ENCODE data around the gene SETD5.

SETD5 gene

DNA sequence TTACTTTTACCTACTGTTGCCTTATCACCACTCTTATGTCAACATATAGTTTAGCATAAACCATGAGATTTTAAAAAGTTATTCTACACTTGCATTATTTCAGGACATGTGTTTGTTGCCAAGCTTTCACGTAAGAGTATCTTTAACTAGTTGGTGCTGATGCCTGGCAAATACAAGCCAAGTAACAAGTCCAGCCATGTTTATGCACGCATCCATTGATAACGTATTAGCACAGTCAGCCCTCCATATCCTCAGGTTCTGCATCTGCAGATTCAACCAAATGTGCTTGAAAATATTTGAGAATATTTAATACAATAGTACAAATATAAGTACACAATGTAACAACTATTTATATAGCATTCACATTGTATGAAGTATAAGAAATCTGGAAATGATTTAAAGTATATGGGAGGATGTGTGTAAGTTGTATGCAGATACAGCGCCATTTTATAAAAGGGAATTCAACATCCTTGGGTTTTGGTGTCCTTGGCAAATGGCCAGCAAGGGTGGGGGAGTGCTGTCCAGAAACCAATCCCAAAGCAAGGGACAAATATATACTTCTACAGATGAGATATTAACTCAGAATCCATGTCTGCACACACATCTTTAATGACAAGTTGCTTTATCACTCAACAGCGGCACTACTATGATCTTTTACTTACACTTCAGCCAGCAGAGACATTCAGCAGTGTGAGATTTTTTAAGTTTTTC lies 8.7 kb upstream of the SETD5 start:
- DNase-seq (ENCODE audit: low read depth in 3 of 3): no peak

DNA sequence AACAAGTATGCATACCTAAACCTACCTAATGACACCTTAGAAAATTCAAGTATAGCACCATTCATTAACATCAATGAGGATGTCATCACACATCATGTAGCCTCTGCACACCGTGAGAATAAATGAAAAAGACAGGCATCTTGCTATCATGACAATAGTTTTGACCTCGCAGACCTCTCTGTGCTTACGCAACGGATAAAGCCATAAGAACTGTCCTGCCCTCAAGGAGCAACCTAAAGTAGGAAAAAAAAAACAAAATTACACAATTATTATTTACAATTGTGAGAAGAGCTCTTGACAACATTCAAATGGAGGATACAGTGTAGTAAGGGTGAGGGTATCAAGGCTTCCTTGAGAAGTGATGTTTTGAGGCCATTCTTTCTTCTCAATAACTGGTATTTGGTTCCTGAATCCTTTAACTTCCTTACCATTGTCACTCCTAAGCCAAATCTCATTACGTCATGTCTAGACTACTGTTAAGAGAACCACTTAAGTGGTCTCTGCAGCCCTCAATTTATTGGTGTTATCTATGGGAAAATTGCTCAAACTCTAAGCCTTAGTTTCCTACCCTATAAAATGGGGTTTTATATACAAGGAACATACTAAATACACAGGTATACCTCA lies 7.0 kb upstream of the SETD5 start:
- DNase-seq (ENCODE audit: low read depth in 3 of 3): no peak

DNA sequence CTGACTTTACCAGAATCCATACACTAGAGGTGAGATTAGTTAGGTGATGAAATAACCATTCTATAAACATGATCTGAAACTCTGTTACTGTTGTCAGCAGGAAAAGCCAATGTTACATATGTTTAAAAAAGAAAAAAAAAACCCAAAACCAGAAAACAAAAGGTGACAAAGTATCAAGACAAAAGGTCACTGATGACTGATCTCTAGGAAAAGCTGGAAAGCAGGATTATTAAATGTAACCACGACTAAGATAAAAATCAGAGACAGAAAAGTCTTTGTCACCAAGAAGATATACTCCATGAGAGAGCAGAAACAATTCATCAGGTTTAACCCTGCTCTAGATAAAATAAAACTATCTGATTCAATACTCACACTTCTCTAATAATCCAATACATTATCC lies 5.4 kb upstream of the SETD5 start:
- no peak for DNase-seq (ENCODE audit: low read depth in 3 of 3)

- no peak for DNase-seq (ENCODE audit: low read depth in 3 of 3)
These were observed 1.7 kb upstream of the SETD5 start for GRCh38 chr3:9395570-9396300.

GRCh38 chr3:9396301-9396631 lies 1.1 kb upstream of the SETD5 start:
- DNase-seq (ENCODE audit: low read depth in 3 of 3): peak; percentile 70 to 81 (median 72)

DNA sequence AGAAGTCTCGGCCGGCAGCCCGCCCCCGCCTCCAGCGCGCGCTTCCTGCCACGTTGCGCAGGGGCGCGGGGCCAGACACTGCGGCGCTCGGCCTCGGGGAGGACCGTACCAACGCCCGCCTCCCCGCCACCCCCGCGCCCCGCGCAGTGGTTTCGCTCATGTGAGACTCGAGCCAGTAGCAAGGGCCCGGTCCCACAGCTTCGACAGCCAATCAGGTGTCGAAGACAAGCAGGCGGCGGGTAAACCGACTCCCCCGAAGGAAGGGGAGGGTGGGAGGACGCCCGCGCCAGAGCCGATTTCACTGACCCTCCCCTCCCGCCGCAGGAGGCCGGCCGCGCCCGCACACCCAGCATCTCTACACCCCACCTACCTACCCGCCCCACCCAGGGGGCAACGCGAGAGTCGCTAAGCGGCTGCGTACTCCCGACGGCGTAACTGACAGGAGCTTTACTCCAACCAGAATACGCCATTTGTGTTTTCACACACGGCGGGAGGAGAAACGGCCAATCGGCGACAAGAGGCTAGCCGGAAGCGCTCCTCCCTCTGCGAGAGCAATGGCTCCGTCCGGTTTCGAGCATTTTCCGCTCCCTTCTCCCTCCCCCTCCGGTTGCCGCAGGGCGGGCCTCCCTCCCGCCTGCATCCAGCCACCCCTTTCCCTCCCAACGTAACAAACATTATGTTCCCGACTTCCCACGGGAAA lies 633 bp upstream of the SETD5 start:
- DNase-seq (ENCODE audit: low read depth in 3 of 3): peak; percentile 90 to 96 (median 95)

GRCh38 chr3:9397906-9398699 lies 688 bp downstream of the SETD5 start:
- DNase-seq (ENCODE audit: low read depth in 3 of 3): peak in 1 of 3 donors; percentile 27

DNA sequence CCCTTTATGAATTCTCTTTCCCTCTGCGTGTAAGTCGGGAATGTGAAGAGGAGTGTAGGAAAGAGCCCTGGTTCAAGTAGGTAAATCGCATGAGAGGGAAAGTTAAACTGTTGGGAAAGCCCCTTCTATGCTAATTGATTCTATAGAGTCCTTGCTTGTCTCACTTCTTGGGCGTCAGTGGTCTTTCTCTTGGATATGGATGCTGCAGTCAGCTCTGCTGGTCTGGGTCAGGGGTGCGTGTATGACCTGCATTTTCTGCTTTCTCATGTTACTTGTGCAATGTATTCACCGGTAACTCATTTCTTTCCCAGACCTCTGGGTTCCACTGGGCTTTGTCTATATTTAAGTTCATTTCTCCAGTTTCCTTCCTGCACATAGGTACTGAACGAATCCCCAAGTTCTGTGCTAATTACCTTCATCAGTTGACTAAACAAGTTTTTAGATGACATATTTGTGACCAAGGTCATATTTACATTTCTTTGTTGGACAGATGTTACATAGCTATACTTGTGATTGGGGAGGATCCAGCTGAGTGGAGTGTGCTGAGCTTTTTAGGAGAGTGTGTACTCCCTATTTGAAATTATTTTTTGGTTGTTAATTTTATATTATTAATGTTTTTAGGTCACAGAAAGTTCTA lies 1.4 kb downstream of the SETD5 start:
- DNase-seq (ENCODE audit: low read depth in 3 of 3): no peak

- DNase-seq (ENCODE audit: low read depth in 3 of 3): no peak
These were observed 1.9 kb downstream of the SETD5 start for GRCh38 chr3:9399337-9399703.

DNA sequence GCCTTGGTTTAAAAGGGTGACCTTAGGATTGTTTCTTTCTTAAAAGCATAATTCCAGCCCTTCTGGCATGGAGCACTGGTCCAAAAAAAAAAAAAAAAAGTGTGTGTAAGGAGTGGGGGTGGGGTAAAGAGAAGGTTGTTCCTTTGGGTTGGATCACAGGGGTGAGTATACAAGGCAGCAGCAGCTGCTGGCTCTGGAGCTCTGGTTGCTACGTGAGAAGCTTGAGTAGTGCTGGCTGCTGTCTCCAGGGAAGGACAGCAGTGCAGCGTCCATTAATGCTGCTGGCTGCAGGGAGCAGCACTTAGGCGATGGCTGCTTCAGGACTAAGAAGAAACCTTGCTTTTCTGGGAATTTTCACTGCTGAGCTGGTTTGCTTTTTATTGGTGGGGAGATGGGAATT lies 2.3 kb downstream of the SETD5 start:
- no peak for DNase-seq (ENCODE audit: low read depth in 3 of 3)

DNA sequence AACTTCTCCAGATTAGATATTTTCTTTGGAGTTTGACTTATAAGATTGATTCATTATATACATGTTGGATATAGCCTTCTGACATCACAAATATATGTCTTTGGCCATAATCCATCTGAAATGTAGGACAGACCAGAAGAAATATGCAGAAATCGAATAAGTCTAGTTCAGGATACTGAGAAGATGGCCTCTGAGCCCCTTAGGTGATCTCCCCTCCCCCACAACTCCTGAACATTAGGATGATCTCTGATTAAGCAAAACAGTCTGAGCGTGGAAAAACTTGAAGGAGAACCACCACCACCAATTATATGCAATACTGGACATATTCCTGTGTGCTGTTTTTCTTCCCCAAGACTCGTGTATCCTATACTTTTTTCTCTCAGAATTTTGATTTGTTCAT lies 3.2 kb downstream of the SETD5 start:
- DNase-seq (ENCODE audit: low read depth in 3 of 3): no peak

GRCh38 chr3:9401986-9402385 lies 4.6 kb downstream of the SETD5 start:
- DNase-seq (ENCODE audit: low read depth in 3 of 3): no peak

GRCh38 chr3:9402410-9403228 lies 5.2 kb downstream of the SETD5 start:
- DNase-seq (ENCODE audit: low read depth in 3 of 3): no peak

DNA sequence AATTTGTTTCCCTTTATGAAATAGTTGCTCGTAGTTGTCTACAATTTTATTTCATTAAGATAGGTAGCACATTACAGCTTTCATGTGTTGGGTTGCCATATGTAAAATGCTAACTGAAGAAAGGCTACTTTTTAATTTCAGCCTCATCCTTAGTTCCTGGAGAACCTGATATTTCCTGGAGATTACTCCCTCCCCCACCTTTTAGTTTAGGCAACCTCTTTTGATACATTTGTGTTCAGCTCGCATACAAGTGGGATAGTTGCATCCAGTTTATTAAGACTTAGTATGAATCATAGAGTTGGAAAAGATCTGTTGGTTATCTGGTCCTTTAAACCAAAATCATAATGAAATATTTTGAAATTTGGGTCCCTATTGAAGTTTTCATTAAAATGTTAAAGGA lies 6.0 kb downstream of the SETD5 start:
- DNase-seq (ENCODE audit: low read depth in 3 of 3): no peak

GRCh38 chr3:9404680-9405079 lies 7.3 kb downstream of the SETD5 start:
- no peak for DNase-seq (ENCODE audit: low read depth in 3 of 3)

- no peak for DNase-seq (ENCODE audit: low read depth in 3 of 3)
These were observed 8.3 kb downstream of the SETD5 start for GRCh38 chr3:9405756-9406155.

DNA sequence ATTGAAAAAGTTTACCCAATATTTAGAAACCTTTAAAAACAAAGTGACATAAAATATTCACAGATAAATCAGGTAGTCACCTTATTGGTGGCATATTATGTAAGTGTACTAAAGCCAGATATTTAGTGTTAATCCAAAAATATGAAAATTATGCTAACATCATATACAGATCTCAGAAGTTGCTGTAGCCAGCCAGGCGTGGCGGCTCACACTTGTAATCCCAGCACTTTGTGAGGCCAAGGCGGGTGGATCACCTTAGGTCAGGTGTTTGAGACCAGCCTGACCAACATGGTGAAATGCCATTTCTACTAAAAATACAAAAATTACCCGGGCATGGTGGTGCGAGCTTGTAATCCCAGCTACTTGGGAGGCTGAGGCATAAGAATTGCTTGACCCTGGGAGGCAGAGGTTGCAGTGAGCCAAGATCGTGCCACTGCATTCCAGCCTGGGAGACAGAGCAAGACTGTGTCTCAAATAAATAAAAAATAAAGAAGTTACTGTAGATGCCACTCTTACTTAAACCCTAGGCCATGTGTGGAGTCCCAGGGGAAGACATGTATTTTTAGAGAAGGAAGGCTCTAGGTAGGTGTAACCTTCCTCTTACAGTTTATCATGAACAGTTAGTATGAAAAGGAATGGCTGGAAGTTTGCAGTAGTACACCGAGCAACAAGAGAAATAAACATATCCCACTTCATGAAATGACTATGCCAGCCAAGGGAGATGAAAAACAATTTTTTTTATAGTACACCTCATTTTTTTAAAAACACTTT lies 9.6 kb downstream of the SETD5 start:
- DNase-seq (ENCODE audit: low read depth in 3 of 3): no peak

DNA sequence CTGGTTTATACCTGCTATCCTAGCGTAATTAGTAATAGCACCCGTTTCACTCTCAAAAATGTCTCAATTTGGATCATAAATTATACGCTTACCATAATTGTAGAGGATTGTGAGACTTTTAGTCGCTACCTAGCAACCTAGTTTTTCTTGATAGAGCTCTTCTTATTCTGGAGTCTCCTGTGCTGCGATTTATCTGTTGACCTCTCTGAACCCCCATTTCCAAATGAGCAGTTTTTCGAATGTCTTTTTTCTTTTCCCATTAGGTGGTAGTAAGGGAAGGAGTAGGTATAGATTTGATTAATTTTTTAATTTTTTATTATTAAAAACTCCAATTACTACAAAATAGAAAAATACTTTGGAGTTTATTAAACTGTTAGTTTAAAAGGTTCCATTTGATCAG lies 10.6 kb downstream of the SETD5 start:
- no peak for DNase-seq (ENCODE audit: low read depth in 3 of 3)

- DNase-seq (ENCODE audit: low read depth in 3 of 3): no peak
These were observed 11.1 kb downstream of the SETD5 start for GRCh38 chr3:9408546-9408945.
